Kidney (tissue), 14 donors: Measurements from ENCODE around the gene TNS3. TPM values are rescaled to one million over a fixed set of nuclear protein-coding genes. Genes with fewer than 3 reads are reported as not detected.

Experiments
- DNase-seq, 5 donors: peaks; one replicate each; pipeline ENCODE4 v3.0.0-alpha.2; 2013 to 2020
- FAIRE-seq: peaks from 2 replicates; lab custom pipeline; 2012; peaks lifted over from hg19 to GRCh38; lab: Jason Lieb, UNC
- H3K27ac ChIP-seq, 2 donors: one replicate each; pipeline ENCODE4 v1.7.0; 2013; ENCODE audit warnings: low read depth in 2 of 2, low read length in 2 of 2, inconsistent platforms in 1 of 2
- H3K27me3 ChIP-seq: one replicate; pipeline ENCODE4 v1.7.1; 2013; ENCODE audit warnings: low read length, inconsistent platforms; ENCODE audit not compliant: control insufficient read depth, insufficient read depth
- H3K36me3 ChIP-seq, 3 donors: one replicate each; pipeline versions ENCODE4 v1.7.0 to v1.7.1; 2013; ENCODE audit warnings: low read length in 3 of 3, control low read depth in 1 of 3, inconsistent platforms in 1 of 3; ENCODE audit not compliant: insufficient read depth in 3 of 3, control insufficient read depth in 2 of 3
- H3K4me1 ChIP-seq, 3 donors: one replicate each; pipeline versions ENCODE4 v1.7.0 to v1.7.1; 2013; ENCODE audit warnings: low read length in 3 of 3, inconsistent platforms in 1 of 3, low read depth in 1 of 3; ENCODE audit not compliant: control insufficient read depth in 2 of 3, insufficient read depth in 2 of 3
- H3K4me3 ChIP-seq, 3 donors: one replicate each; pipeline versions ENCODE4 v1.7.0 to v1.8.1; 2013; ENCODE audit warnings: low read length in 3 of 3, control low read depth in 1 of 3, inconsistent platforms in 1 of 3
- H3K9ac ChIP-seq, 3 donors: one replicate each; pipeline versions ENCODE4 v1.7.0 to v1.7.1; 2013; ENCODE audit warnings: low read length in 3 of 3, control low read depth in 1 of 3, inconsistent platforms in 1 of 3
- H3K9me3 ChIP-seq, 3 donors: one replicate each; pipeline versions ENCODE4 v1.7.0 to v1.7.1; 2013; ENCODE audit warnings: low read length in 3 of 3, control low read depth in 1 of 3, inconsistent platforms in 1 of 3; ENCODE audit not compliant: control insufficient read depth in 2 of 3, insufficient read depth in 1 of 3
- intact Hi-C: fragments of 100-400 bp; cut with DNase I; formaldehyde crosslinking; loops from one replicate; pipeline ENCODE4 v1.11.1; 2022
- polyA plus RNA-seq: library from polyadenylated mRNA; stranded (reverse); fragments of 350-450 nt; fragmentation: Illumina TruSeq; extraction: RNeasy Lipid Tissue Mini Kit (QIAGEN cat#74804); gene quantifications from one replicate; pipeline ENCODE4 v1.2.3, GENCODE V29; 2014; ENCODE audit warnings: low read depth, low replicate concordance; ENCODE audit not compliant: insufficient read depth
- total RNA-seq: library from RNA; stranded (reverse); fragmentation: NEBNext Ultra II Directional; extraction: Animal tissue kit (Norgen Biotek cat#: 25700); gene quantifications from one replicate; pipeline ENCODE4 v1.2.1, GENCODE V29; 2021
- TF ChIP-seq, protein P1 (sequence below): IDR thresholded peaks from 3 replicates; pipeline ENCODE4 v1.5.1; 2012; ENCODE audit warnings: mild to moderate bottlenecking, moderate library complexity, borderline replicate concordance; ENCODE audit not compliant: insufficient read depth; ENCODE audit errors: extremely low read depth
- donor health status: control.
- donor health status: control.
- donor health status: control.
- donor health status: control.
- donor health status: control.
- donor health status: DM: yes; HTN: yes; CAD: no.
- donor health status: Normal renal cell carcinoma (clear cell type).

Gene TNS3
- total and polyA plus RNA-seq, 2 donors from 2014 or later, result 38.4 to 198 TPM

- no peak for FAIRE-seq
- DNase-seq, result peak in 4 of 5 donors; percentile 67 to 97 (median 86)
- peaks cover 16 to 32% (median 18%) of the 10 kb centered on the region in 3 donors for H3K4me1 ChIP-seq
Measured at GRCh38 chr7:47622946-47623640, 41.2 kb upstream of the TNS3 start.

DNA sequence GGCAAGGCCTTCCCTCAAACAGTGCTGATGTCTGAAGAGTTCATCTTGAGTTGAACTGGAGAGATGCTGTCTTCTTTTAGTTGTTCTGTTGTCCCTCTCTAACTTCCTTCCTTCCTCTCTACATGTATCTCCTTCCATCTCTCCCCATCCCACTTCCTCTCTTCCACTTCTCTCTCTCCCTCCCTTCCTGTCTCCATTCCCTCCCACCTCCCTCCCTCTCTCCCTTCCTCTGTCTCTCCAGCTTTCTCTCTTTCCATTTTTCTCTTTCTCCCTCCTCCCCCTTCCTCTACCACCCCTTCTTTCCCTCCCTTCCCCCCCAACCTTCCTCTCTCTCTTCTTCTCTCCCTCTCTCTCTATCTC lies 40.7 kb upstream of the TNS3 start:
- intact Hi-C loops, result no loop called here
- H3K36me3 ChIP-seq, result no peaks in the 10 kb centered on the region
- TF ChIP-seq, protein P1, sequence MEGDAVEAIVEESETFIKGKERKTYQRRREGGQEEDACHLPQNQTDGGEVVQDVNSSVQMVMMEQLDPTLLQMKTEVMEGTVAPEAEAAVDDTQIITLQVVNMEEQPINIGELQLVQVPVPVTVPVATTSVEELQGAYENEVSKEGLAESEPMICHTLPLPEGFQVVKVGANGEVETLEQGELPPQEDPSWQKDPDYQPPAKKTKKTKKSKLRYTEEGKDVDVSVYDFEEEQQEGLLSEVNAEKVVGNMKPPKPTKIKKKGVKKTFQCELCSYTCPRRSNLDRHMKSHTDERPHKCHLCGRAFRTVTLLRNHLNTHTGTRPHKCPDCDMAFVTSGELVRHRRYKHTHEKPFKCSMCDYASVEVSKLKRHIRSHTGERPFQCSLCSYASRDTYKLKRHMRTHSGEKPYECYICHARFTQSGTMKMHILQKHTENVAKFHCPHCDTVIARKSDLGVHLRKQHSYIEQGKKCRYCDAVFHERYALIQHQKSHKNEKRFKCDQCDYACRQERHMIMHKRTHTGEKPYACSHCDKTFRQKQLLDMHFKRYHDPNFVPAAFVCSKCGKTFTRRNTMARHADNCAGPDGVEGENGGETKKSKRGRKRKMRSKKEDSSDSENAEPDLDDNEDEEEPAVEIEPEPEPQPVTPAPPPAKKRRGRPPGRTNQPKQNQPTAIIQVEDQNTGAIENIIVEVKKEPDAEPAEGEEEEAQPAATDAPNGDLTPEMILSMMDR, result no peak
- H3K27ac ChIP-seq, result peak overlapping the region; percentile 26 to 68
- no peak overlapping the region for H3K4me3 ChIP-seq
- H3K9ac ChIP-seq, result no peak overlapping the region
- H3K27me3 ChIP-seq, result no peaks in the 10 kb centered on the region
- H3K4me1 ChIP-seq, result peaks cover 16 to 28% (median 18%) of the 10 kb centered on the region in 3 donors
- no peaks in the 10 kb centered on the region for H3K9me3 ChIP-seq
- DNase-seq (no peak), FAIRE-seq (no peak)

More at GRCh38 chr7:47622946-47623640, 41.2 kb upstream of the TNS3 start:
- no peaks in the 10 kb centered on the region for H3K27me3 ChIP-seq
- H3K9me3 ChIP-seq, result no peaks in the 10 kb centered on the region
- H3K27ac ChIP-seq, result peak overlapping the region; percentile 26 to 68
- TF ChIP-seq, protein P1, result no peak
- H3K9ac ChIP-seq, result no peak overlapping the region
- H3K36me3 ChIP-seq, result no peaks in the 10 kb centered on the region
- intact Hi-C loops, result no loop called here
- no peak overlapping the region for H3K4me3 ChIP-seq

GRCh38 chr7:47621979-47622561 lies 40.2 kb upstream of the TNS3 start:
- Histone ChIP-seq H3K4me3 (no peak overlapping the region), H3K27ac (peak overlapping the region; percentile 26 to 68), H3K27me3 (no peaks in the 10 kb centered on the region), H3K9ac (no peak overlapping the region), H3K9me3 (no peaks in the 10 kb centered on the region), H3K4me1 (peaks cover 16 to 25% (median 18%) of the 10 kb centered on the region in 3 donors), H3K36me3 (no peaks in the 10 kb centered on the region)
- DNase-seq (no peak), FAIRE-seq (no peak)
- TF ChIP-seq, protein P1, result no peak
- intact Hi-C loops, result no loop called here
